H1 (cell line): Measurements from ENCODE around the gene H6PD. TPM values are rescaled to one million over a fixed set of nuclear protein-coding genes. Genes with fewer than 3 reads are reported as not detected.

ENCODE experiments used
- CTCF ChIA-PET: fragments of 300-600 bp; sonication (Branson Sonifier 250); formaldehyde crosslinking; loops from one replicate; lab custom pipeline; 2021; ENCODE audit not compliant: partially characterized antibody; lab: Charles Lee
- POLR2A ChIA-PET: fragments of 300-600 bp; sonication (Branson Sonifier 250); formaldehyde crosslinking; loops from one replicate; lab custom pipeline; 2021; ENCODE audit warnings: inconsistent platforms; ENCODE audit not compliant: partially characterized antibody; lab: Charles Lee
- DNase-seq, 2 experiments: peaks; one replicate each; pipeline versions ENCODE4 v3.0.0 to v3.0.0-alpha.2; 2010 to 2022; ENCODE audit warnings: low spot score in 2 of 2, low read depth in 1 of 2, mixed read lengths in 1 of 2
- FAIRE-seq: peaks from 2 replicates; lab custom pipeline; 2011; peaks lifted over from hg19 to GRCh38; lab: Jason Lieb, UNC
- H2AFZ ChIP-seq: 2 replicates; pipeline ENCODE4 v1.8.1; 2012; ENCODE audit warnings: low read length, inconsistent platforms
- H2AK5ac ChIP-seq: 2 replicates; pipeline ENCODE4 v1.6.1; 2013; ENCODE audit warnings: low read depth, low read length
- H2BK120ac ChIP-seq: replicated peaks from 2 replicates; pipeline ENCODE3; 2013; ENCODE audit warnings: low read depth, low read length, inconsistent platforms
- H2BK12ac ChIP-seq: 2 replicates; pipeline ENCODE4 v1.6.1; 2013; ENCODE audit warnings: low read depth, low read length
- H2BK15ac ChIP-seq: 2 replicates; pipeline ENCODE4 v1.6.1; 2013; ENCODE audit warnings: low read length
- H2BK20ac ChIP-seq: 2 replicates; pipeline ENCODE4 v1.6.1; 2013; ENCODE audit warnings: low read length
- H2BK5ac ChIP-seq: 2 replicates; pipeline ENCODE4 v1.6.1; 2013; ENCODE audit warnings: low read depth, low read length
- H3K14ac ChIP-seq: 2 replicates; pipeline ENCODE4 v1.6.1; 2013; ENCODE audit warnings: inconsistent platforms; ENCODE audit not compliant: insufficient read length
- H3K18ac ChIP-seq: 2 replicates; pipeline ENCODE4 v1.6.1; 2013; ENCODE audit warnings: low read length; ENCODE audit errors: extremely low read depth
- H3K23ac ChIP-seq: 2 replicates; pipeline ENCODE4 v1.6.1; 2013; ENCODE audit warnings: inconsistent platforms; ENCODE audit not compliant: insufficient read length
- H3K23me2 ChIP-seq: 2 replicates; pipeline ENCODE4 v1.6.1; 2013; ENCODE audit warnings: low read depth, low read length
- H3K27ac ChIP-seq: 2 replicates; pipeline ENCODE4 v1.6.1; 2011; ENCODE audit warnings: low read depth, low read length, inconsistent platforms
- H3K27me3 ChIP-seq, 4 experiments: replicated peaks in 1 of 4; 1 replicate in 1 of 4; 2 replicates in 3 of 4; pipeline versions ENCODE4 v1.6.1 to v1.8.1; 2011 to 2013; ENCODE audit warnings: low read length in 3 of 4, mild to moderate bottlenecking in 3 of 4, inconsistent platforms in 2 of 4, mixed read lengths in 2 of 4, moderate library complexity in 1 of 4; ENCODE audit not compliant: control insufficient read depth in 3 of 4, insufficient read depth in 3 of 4; ENCODE audit errors: extremely low read depth in 1 of 4
- H3K36me3 ChIP-seq, 4 experiments: 2 replicates each; pipeline versions ENCODE4 v1.6.1 to v1.8.1; 2011 to 2013; ENCODE audit warnings: mild to moderate bottlenecking in 4 of 4, low read length in 3 of 4, moderate library complexity in 2 of 4, control low read depth in 1 of 4, inconsistent platforms in 1 of 4; ENCODE audit not compliant: insufficient read depth in 4 of 4, control insufficient read depth in 2 of 4
- H3K4ac ChIP-seq: replicated peaks from 2 replicates; pipeline ENCODE3; 2013; ENCODE audit warnings: low read length, low read depth, mixed read lengths, inconsistent platforms; ENCODE audit not compliant: insufficient read length
- H3K4me1 ChIP-seq, 4 experiments: replicated peaks in 1 of 4; 1 replicate in 1 of 4; 2 replicates in 3 of 4; pipeline versions ENCODE4 v1.6.1 to v1.8.1; 2011 to 2013; ENCODE audit warnings: low read length in 3 of 4, inconsistent platforms in 2 of 4, mixed read lengths in 1 of 4; ENCODE audit not compliant: insufficient read depth in 4 of 4, control insufficient read depth in 3 of 4
- H3K4me2 ChIP-seq, 2 experiments: 2 replicates each; pipeline versions ENCODE4 v1.6.1 to v1.8.1; 2011 to 2013; ENCODE audit warnings: low read depth in 2 of 2, low read length in 2 of 2, control low read depth in 1 of 2, inconsistent platforms in 1 of 2, mild to moderate bottlenecking in 1 of 2; ENCODE audit not compliant: insufficient read depth in 1 of 2
- H3K4me3 ChIP-seq, 4 experiments: fragments of 200-600, 300-600 bp in 1 of 4; sonication (generic), shearing (Covaris generic), sonication (Bioruptor Twin) in 1 of 4; 2 replicates each; pipeline versions ENCODE4 v1.5.1 to v1.8.1; 2011 to 2016; ENCODE audit warnings: low read length in 4 of 4, low read depth in 3 of 4, control low read depth in 2 of 4, inconsistent platforms in 2 of 4, mild to moderate bottlenecking in 2 of 4, mixed read lengths in 1 of 4, moderate library complexity in 1 of 4; ENCODE audit not compliant: insufficient read depth in 2 of 4; ENCODE audit errors: extremely low read depth in 1 of 4
- H3K56ac ChIP-seq: replicated peaks from 2 replicates; pipeline ENCODE3; 2013; ENCODE audit warnings: low read depth, mild to moderate bottlenecking, mixed read lengths, low read length, inconsistent platforms; ENCODE audit not compliant: insufficient read length
- H3K79me1 ChIP-seq: 2 replicates; pipeline ENCODE4 v1.6.1; 2013; ENCODE audit warnings: low read depth, low read length, control low read depth
- H3K79me2 ChIP-seq, 2 experiments: 2 replicates each; pipeline versions ENCODE4 v1.6.1 to v1.8.1; 2012 to 2013; ENCODE audit warnings: low read length in 2 of 2, mild to moderate bottlenecking in 2 of 2, inconsistent platforms in 1 of 2; ENCODE audit not compliant: insufficient read depth in 2 of 2, control insufficient read depth in 1 of 2
- H3K9ac ChIP-seq, 4 experiments: replicated peaks in 1 of 4; 1 replicate in 1 of 4; 2 replicates in 3 of 4; pipeline versions ENCODE4 v1.6.1 to v1.8.1; 2011 to 2013; ENCODE audit warnings: low read depth in 3 of 4, low read length in 3 of 4, control low read depth in 2 of 4, mild to moderate bottlenecking in 2 of 4, moderate library complexity in 2 of 4, inconsistent platforms in 1 of 4; ENCODE audit errors: extremely low read depth in 1 of 4
- H3K9me3 ChIP-seq, 2 experiments: 2 replicates each; pipeline versions ENCODE4 v1.6.1 to v1.8.1; 2012 to 2013; ENCODE audit warnings: mild to moderate bottlenecking in 2 of 2, moderate library complexity in 2 of 2, control low read depth in 1 of 2, inconsistent platforms in 1 of 2, low read depth in 1 of 2, low read length in 1 of 2, mixed read lengths in 1 of 2; ENCODE audit not compliant: insufficient read depth in 2 of 2
- H4K20me1 ChIP-seq, 2 experiments: replicated peaks in 1 of 2; 2 replicates each; pipeline versions ENCODE3 to v1.8.1; 2011 to 2013; ENCODE audit warnings: inconsistent platforms in 2 of 2, low read length in 2 of 2, mild to moderate bottlenecking in 1 of 2; ENCODE audit not compliant: insufficient read depth in 2 of 2, control insufficient read depth in 1 of 2
- H4K5ac ChIP-seq: 2 replicates; pipeline ENCODE4 v1.6.1; 2013; ENCODE audit warnings: low read length, low read depth, mixed read lengths, inconsistent platforms; ENCODE audit not compliant: insufficient read length
- H4K8ac ChIP-seq: 2 replicates; pipeline ENCODE4 v1.8.0; 2013; ENCODE audit warnings: mild to moderate bottlenecking, moderate library complexity, low read length, inconsistent platforms; ENCODE audit not compliant: insufficient read depth; ENCODE audit errors: extremely low read depth
- H4K91ac ChIP-seq: replicated peaks from 2 replicates; pipeline ENCODE3; 2013; ENCODE audit warnings: low read length, mixed read lengths, inconsistent platforms; ENCODE audit not compliant: insufficient read length
- KDM4A ChIP-seq: IDR thresholded peaks from one replicate; pipeline ENCODE4 v1.7.1; 2012; ENCODE audit warnings: low read depth, mild to moderate bottlenecking, moderate library complexity, low read length, inconsistent platforms; ENCODE audit not compliant: severe bottlenecking
- POLR2A ChIP-seq, 2 experiments: IDR thresholded peaks; 1 replicate in 1 of 2; 2 replicates in 1 of 2; pipeline ENCODE4 v1.6.1; 2011; ENCODE audit warnings: low read depth in 2 of 2, low read length in 2 of 2, mild to moderate bottlenecking in 2 of 2; ENCODE audit errors: control extremely low read depth in 1 of 2
- POU5F1 ChIP-seq: IDR thresholded peaks from 2 replicates; pipeline ENCODE4 v1.6.1; 2011; ENCODE audit warnings: low read depth, mild to moderate bottlenecking, low read length, moderate library complexity
- WGBS, 2 experiments: shearing (Covaris generic) in 1 of 2; methylation state at CpG; one replicate each; pipeline versions ENCODE4 v1.1.6 to v1.1.7; 2013 to 2015; ENCODE audit warnings: low lambda C conversion rate in 2 of 2, mixed read lengths in 2 of 2, inconsistent platforms in 1 of 2, low coverage in 1 of 2, missing lambda C conversion rate in 1 of 2; ENCODE audit not compliant: insufficient replicate concordance in 2 of 2, insufficient coverage in 1 of 2, insufficient read length in 1 of 2; ENCODE audit errors: extremely low coverage in 1 of 2, missing lambda C conversion rate in 1 of 2; 5-methylcytosine and 5-hydroxymethylcytosine counted together
- polyA plus RNA-seq, 7 experiments: library from polyadenylated mRNA; depleted of rRNA in 3 of 7; stranded (reverse) in 5 of 7; unstranded in 2 of 7; fragments of >200 nt in 5 of 7; fragments of 200-250 nt in 2 of 7; gene quantifications; 1 replicate in 5 of 7; 2 replicates in 1 of 7; 4 replicates in 1 of 7; pipeline versions ENCODE4 v1.2.1 to v1.2.3, GENCODE V29; 2011 to 2013; ENCODE audit warnings: missing spikeins in 2 of 7, mixed read lengths in 2 of 7
- total RNA-seq: library from RNA; stranded (reverse); fragmentation: NEBNext Ultra II Directional; extraction: Animal tissue kit (Norgen Biotek cat#: 25700); gene quantifications from 2 replicates; pipeline ENCODE4 v1.2.1, GENCODE V29; 2021

The H6PD gene
- total and polyA plus RNA-seq, 2 of the 8 experiments (the other 6 are each of a cell fraction or from before 2014, with no cell fraction given), result 3.6 to 3.8 TPM

GRCh38 chr1:9251501-9251900, 16.9 kb downstream of the H6PD start:
- Histone ChIP-seq H3K4me2 (no peak overlapping the region), H3K56ac (no peak overlapping the region), H3K4me1 (peaks cover 17 to 37% (median 30%) of the 10 kb centered on the region in 4 experiments)

More at GRCh38 chr1:9251501-9251900, 16.9 kb downstream of the H6PD start:
- DNase-seq (no peak), FAIRE-seq (no peak)
- Histone ChIP-seq H3K36me3 (no peaks in the 10 kb centered on the region), H2BK5ac (no peak overlapping the region), H3K9me3 (no peaks in the 10 kb centered on the region), H3K79me2 (no peaks in the 10 kb centered on the region), H3K23me2 (0 out of 2 replicates have a peak, but pooled peaks cover 2% of the 10 kb centered on the region), H4K91ac (peak overlapping the region; percentile 44), H3K27me3 (no peaks in the 10 kb centered on the region), H3K79me1 (no peaks in the 10 kb centered on the region), H2BK15ac (peak overlapping the region; percentile 25; the same call in 1 of the 2 replicates), H2BK12ac (peak overlapping the region; percentile 32; the same call in 1 of the 2 replicates), H3K14ac (no peak overlapping the region), H3K9ac (no peak overlapping the region), H2AK5ac (0 out of 2 replicates have a peak overlapping the region, but pooled peaks have one; percentile 7), H3K4ac (no peak overlapping the region), H3K18ac (peak overlapping the region; percentile 65; the same call in 1 of the 2 replicates), H2BK20ac (0 out of 2 replicates have a peak overlapping the region, but pooled peaks have one; percentile 3), H3K4me3 (no peak overlapping the region), H2BK120ac (no peak overlapping the region), H4K8ac (peak overlapping the region; percentile 28; the same call in 1 of the 2 replicates), H4K5ac (no peak overlapping the region), H3K23ac (no peak overlapping the region), H3K27ac (no peak overlapping the region), H4K20me1 (peaks cover 0 to 1% of the 10 kb centered on the region in 2 experiments), H2AFZ (no peak overlapping the region)
- 79% methylated on average over 6 of the region's 6 CpGs; no CpG with 5 or more reads in 1 of the 2 experiments for WGBS, 2 experiments
- TF ChIP-seq POU5F1 (no peak), KDM4A (no peak), POLR2A (IDR thresholded peaks at IDR 0.05; ENCODE audit: control extremely low read depth in 1 of 2, low read depth in 2 of 2, low read length in 2 of 2) (no peak)
- ChIA-PET POLR2A (interaction anchor here (1.1 to 2.1 kb wide), 2 partner anchors 10 to 225 kb away, joined by 3 to 4 read pairs; partner anchors contain the start of gene SLC2A7), CTCF (interaction anchor here (0.5 to 12.2 kb wide), 15 partner anchors 9 to 211 kb away, joined by 3 to 127 read pairs (median 3); partner anchors contain the start of gene H6PD)
